T-helper 1 cell treated with Interleukin-12 subunit alpha and Interleukin-12 subunit beta and Interleukin-4 antibody, amounts not matched to agents 30 ng/mL and 1 ng/mL, for 36 hours (primary cell): ENCODE measurements around the gene LRRC74B. TPM values are rescaled to one million over a fixed set of nuclear protein-coding genes. Genes with fewer than 3 reads are reported as not detected.
"Not testable (repeated sequence)": the region's sequence is repeated elsewhere in the genome, so short reads cannot be mapped to it uniquely, and the experiment has no call there.

ENCODE experiments used
- intact Hi-C: fragments of 100-400 bp; cut with micrococcal nuclease; formaldehyde crosslinking; loops from one replicate; pipeline ENCODE4 v1.15.1; 2024
- total RNA-seq: library from RNA; stranded (reverse); gene quantifications from 2 replicates; pipeline ENCODE4 v1.2.3, GENCODE V29; 2022

Gene LRRC74B
- total RNA-seq, 1 donor from 2014 or later = not detected

DNA sequence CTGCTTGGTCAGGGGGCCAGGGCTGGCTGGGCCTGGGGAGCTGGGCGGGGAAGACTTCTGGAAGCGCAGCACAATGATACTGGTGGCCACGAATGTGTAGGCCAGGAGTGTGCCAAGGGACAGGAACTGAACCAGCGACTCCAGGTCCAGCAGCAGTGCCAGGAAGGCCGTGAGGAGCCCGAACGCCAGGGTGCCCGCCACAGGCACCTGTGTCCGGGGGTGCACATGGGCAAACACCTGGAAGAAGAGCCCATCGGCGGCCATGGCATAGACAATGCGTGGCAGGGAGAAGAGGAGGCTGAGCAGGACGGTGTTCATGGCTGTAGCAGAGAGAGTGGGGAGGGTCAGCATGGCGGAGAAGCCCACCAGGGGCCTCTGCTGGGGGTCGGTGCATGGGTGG lies 15.7 kb upstream of the LRRC74B start:
- intact Hi-C loops = no loop called here

GRCh38 chr22:21030621-21031544 lies 14.9 kb upstream of the LRRC74B start:
- intact Hi-C loops = no loop called here

DNA sequence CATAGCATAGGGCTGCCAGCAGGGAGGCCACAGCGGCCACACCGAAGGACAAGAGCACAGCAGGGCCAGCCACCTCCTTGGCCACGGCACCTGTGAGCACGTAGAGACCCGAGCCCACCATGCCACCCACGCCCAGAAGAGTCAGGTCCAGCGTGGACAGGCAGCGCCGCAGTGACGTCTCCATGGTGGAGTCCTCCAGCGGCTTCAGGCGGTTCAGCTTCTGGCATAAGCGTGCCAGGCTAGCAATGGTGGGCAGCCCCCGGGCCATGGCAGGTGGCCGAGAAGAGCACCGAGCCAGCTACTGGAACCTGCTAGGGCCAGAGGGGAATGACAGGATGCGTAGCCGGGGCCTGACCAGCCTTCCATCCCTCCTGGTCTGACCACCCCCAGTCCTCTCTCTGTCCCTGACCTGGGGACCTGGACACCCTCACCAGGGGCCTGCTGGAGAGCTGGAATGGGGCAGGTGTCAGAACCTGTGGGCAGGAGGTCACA lies 14.2 kb upstream of the LRRC74B start:
- intact Hi-C loops = no loop called here

- intact Hi-C loops = no loop called here
These were observed 13.5 kb upstream of the LRRC74B start, which contains the start of gene SLC7A4 for GRCh38 chr22:21032037-21032867. Gene SLC7A4, minus strand, starts transcription at chr22:21032561. Its CDS starts 749 bp downstream, at chr22:21031812.

DNA sequence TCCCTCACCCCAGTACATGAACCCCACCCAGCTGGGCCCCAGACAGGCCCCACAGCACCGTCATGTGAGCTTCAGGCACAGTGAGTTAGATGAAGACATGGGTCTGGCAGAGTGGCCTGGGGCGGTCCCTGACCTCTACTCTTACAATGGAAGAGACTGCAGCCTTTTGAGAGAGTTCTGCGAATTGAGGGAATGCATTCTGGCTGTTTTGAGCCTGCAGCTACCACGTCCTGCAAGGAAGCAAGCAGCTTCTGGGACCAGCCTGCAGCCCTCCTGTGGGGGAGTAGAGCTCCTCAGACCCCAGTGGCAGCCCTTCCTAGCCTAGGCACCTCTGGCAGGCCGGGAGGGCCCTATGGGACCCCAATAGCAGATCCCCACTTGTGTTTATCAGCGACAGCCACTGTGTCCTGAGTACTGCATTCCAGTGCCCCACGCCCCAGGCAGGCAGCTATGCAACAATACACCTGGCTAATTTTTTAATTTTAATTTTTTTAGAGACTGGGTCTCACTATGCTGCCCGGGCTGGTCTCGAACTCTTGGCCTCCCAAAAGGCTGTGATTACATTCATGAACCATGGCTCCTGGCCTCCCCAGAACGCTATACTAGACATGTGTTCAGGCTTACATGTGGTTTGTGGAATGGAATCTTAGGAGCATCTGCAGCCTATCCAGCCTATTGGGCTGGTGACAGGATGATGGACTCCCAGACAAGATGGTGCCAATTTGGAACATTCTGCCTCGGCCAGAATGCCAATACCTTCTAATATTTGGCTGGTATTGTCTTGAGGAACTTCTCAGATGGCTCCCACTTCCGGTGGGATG lies 12.7 kb upstream of the LRRC74B start:
- intact Hi-C loops = no loop called here

- intact Hi-C loops = no loop called here
These were observed 11.9 kb upstream of the LRRC74B start for GRCh38 chr22:21033895-21034294.

- intact Hi-C loops = no loop called here
These were observed 10.8 kb upstream of the LRRC74B start for GRCh38 chr22:21034989-21035388.

- intact Hi-C loops = no loop called here
These were observed 7.3 kb upstream of the LRRC74B start for GRCh38 chr22:21038405-21038804.

DNA sequence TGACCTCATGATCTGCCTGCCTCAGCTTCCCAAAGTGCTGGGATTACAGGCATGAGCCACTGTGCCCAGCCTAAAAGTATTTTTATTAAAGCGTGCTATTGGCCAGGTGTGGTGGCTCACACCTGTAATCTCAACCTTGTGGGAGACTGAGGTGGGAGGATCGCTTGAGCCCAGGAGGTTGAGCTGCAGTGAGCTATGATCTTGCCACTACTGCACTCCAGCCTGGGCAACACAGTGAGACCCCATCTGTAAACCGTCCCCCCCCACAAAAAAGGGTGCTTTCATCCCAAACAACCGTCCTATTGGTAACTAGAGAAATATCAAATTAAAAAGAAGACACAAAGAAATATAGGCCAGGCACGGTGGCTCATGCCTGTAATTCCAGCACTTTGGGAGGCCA lies 6.6 kb upstream of the LRRC74B start:
- intact Hi-C loops = not testable (repeated sequence)

- intact Hi-C loops = no loop called here
These were observed 3.8 kb upstream of the LRRC74B start for GRCh38 chr22:21041937-21042336.

DNA sequence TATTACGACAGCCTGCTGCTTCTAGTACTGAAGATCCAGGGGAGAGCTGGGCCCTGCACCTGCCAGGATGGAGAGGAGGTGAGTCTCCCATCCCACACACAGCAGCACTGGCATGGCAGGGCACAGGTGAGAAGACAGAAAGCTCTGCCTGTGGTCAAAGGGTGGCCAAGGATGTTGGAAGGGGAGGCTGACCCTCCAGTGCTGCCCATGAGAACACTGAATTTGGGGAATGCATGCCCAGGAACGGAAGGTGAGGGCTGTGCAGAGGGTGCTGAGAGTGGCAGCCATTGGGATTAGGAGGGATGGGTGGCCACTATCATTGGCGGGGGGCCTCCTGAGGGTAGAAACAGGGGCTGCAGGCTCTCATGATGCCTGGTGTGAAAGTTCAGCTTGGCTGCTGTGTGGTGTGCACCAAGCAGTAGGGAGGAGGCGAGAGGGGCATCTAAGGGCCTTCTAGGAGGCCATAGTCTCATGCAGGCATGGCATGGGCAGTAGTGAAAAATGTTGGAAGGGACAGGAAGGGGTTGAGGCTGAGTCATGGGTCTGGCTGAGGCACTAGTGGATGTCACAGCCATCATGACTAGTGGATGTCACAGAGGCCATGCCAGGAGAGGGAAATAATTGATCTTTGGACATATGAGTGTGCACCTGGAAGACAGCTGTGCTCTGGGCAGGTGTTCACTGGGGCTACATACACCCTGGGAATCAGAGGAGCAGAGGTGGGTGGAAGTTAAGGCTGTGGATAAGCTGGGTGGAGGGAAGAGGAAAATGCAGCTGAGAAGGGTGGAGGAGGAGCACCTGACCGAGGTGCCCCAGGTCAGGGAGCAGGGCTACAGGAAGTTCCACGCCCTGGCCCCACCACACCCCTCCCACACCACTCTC lies 2.5 kb upstream of the LRRC74B start:
- intact Hi-C loops = no loop called here

GRCh38 chr22:21043860-21044535 lies 1.7 kb upstream of the LRRC74B start:
- intact Hi-C loops = no loop called here

- intact Hi-C loops = loop anchor here (1.0 kb wide), 1 partner anchor 43 kb away; the partner anchor contains the start of gene THAP7
These were observed 688 bp upstream of the LRRC74B start for GRCh38 chr22:21044931-21045584.

DNA sequence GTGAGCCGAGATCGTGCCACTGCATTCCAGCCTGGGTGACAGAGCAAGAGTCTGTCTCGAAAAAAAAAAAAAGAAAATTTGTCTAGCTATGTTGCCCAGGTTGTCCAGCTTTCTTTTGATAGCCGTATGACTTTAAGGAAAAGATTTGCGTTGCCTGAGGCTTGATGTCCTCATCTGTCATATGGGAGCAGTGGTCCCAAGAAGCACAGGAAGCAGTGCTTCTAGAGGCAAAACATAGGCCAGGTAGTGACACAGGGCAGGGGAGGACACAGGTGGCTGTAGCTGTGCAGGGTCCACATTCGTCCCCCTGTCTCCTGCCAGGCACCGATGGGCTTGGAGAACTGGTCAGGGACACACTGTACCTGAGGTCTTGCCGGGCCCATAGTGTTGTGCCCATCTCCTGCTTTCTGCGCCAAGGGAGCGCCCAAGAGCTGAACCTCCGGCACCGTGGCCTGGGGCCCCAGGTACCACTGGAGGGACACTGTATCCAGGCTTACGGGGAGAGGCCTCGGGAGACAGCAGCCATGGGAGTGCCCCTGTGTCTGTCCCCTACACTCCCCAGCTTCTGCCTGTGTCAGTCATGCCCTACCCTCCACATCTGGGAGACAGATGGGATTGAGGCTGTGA lies 1.4 kb downstream of the LRRC74B start:
- intact Hi-C loops = no loop called here

- intact Hi-C loops = no loop called here
These were observed 2.0 kb downstream of the LRRC74B start for GRCh38 chr22:21047730-21048129.

- intact Hi-C loops = not testable (repeated sequence)
These were observed 2.7 kb downstream of the LRRC74B start for GRCh38 chr22:21048448-21048847.

DNA sequence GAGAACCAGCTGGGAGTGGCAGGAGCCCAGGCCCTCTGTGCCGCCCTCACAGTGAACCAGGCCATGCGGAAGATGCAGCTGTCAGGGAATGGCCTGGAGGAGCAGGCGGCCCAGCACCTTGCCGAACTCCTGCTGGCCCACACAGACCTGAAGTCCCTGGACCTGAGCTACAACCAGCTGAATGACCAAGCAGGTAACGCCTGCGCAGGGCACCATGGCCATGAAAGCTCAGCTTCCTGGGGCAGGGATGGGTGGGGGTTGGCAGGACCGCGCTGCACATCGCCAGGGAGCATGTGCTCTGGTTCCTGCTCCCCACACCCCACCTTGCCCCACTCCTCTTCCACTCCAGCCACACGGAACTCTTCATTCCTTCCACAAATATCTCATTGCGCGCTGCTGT lies 3.2 kb downstream of the LRRC74B start:
- intact Hi-C loops = not testable (repeated sequence)

GRCh38 chr22:21051145-21051830 lies 5.5 kb downstream of the LRRC74B start:
- intact Hi-C loops = no loop called here
